GM18870 (cell line): ENCODE data around the gene HDLBP.
"Not testable (repeated sequence)": the region's sequence is repeated elsewhere in the genome, so short reads cannot be mapped to it uniquely, and the experiment has no call there.

Experiments used
- ATAC-seq: cut with Tn5 transposase; IDR thresholded peaks from one replicate; pipeline ENCODE4 v1.9.1; 2021; ENCODE audit warnings: moderate library complexity; ENCODE audit not compliant: unreplicated experiment

Gene HDLBP

DNA sequence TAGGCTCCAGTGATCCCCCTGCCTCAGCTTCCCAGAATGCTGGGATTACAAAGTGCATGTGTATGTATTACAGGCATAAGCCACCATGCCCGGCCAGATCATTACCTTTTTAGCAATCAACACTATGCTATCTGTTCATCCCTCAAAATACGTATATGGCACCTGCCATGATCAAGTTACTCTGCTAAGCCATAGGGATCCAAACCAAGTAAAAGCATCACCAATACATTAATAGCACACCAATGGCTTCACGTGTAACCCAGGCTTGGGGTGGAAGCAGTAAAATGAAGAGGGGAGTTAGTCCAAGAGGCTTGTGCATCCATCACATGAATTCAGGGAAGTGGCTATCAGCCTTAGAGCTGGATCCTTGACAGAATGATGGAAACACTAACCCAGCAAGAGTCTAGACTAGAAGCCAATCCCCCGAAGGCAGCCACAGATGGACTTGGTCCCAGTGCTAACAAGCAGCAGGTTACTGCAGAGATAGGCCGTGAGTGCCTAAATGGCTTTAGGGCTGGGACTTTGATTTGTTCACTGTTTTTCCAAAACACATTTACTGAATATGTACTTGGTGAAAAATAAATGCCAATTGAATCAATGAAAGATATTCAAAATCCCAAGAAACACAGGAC, 11.3 kb downstream of the HDLBP start:
- ATAC-seq: no peak

DNA sequence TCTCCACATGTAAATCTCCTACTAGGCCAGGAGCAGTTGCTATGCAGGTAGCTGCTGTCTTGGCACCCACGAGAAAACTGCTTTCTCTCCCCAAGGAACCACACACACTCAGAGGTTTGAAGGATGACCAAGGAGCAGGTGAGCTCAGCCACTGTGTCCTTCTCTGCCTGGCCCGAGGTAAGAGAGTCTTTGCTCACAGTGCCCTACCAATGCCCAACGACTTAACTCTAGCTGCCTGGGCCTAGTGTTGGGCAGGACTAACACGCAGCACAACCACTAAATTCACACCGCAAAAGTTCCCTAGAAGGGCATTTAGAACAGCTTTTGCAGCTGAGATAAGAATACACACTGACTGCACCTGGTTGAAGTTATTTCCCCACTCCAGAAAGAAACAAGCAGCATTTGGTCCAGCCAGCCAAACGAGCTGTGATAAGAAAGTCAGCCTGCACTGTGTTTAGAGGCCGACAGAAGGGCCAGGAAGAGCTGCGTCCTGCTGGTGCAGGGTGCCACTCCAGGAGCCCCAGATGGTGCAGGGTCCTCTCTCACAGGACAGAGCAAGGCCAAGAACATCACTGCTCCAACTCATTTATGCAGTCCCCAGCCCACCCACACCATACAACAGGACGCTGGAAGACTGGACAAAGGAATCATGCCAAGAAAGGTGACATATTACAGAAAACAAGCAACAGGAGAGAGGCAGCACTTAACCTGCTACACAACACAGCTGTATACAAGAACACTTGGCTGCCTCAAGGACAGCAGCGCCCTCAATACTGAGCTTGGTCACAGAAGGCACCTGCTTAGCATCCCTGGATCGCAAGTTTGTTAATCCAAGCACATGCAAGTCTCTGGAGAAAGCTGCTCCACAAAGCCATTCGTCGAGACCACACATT, 12.5 kb downstream of the HDLBP start:
- no peak for ATAC-seq

DNA sequence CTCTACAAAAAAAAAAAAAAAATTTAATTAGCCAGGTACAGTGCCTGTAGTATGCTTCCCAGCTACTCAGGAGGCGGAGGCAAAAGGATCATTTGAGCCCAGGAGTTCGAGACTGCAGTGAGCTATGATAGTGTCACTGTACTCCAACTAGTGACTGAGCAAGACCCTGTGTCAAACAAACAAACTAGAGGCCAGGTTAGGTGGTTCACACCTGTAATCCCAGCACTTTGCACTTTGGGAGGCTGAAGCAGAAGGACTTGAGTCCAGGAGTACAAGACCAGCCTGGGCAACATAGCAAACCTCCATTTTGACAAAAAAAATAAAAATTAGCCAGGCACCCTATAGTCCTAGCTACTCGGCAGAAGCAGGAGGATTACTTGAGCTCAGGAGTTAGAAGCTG, 13.4 kb downstream of the HDLBP start:
- ATAC-seq: no peak

DNA sequence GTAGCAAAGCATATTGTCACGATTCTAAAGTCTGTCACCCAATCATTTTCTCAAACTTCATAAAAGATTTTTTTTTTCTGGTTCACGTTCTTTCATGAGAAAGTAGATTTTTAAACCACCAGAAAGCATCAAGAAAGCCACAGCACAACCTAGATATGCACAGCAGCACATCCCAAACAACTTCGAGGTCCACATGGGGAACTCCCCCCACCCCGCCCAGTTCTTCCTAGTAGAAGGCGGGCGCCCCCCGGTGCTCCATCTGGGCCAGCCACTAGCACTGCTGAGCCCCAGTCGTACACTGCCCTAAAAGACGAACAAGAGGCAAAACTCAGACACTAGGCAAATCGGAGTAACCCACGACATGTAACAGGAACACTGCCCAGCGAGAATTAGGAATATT, 15.5 kb downstream of the HDLBP start:
- no peak for ATAC-seq

DNA sequence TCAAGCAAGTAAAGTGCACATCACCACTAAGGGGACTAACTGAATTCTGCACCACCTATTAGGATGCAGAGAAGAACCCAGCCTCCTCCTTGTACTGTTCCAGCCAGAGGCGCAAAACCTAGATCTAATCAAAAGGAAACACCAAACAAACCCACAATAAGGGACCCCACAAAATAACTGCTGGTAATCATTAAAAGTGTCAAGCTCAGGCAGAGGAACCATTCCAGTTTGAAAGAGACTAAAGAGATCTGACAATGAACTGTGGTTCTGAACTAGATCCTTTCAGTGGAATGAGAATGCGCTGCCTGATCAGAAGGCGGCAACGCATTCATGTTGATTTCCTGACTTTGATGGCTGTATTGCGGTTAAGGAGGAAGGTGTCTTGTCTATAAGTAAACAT, 16.8 kb downstream of the HDLBP start:
- no peak for ATAC-seq

DNA sequence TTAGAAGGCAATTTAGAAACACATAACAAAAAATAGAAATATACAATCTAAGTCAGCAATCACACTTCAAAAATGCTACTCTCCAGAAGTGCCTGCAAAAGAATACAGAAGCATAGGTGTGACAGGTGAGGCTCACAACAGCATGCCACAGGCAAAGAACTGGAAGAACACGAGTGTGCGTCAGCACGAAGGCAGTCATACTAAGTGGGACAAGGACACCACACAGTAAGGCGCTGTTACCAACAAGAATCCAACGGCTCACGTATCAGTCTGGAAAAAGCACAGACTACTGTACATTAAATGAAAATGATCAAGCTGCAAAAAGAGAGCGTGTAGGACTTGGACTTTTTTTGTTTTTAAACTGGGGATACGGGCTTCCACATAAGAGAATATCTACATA, 18.7 kb downstream of the HDLBP start:
- no peak for ATAC-seq

DNA sequence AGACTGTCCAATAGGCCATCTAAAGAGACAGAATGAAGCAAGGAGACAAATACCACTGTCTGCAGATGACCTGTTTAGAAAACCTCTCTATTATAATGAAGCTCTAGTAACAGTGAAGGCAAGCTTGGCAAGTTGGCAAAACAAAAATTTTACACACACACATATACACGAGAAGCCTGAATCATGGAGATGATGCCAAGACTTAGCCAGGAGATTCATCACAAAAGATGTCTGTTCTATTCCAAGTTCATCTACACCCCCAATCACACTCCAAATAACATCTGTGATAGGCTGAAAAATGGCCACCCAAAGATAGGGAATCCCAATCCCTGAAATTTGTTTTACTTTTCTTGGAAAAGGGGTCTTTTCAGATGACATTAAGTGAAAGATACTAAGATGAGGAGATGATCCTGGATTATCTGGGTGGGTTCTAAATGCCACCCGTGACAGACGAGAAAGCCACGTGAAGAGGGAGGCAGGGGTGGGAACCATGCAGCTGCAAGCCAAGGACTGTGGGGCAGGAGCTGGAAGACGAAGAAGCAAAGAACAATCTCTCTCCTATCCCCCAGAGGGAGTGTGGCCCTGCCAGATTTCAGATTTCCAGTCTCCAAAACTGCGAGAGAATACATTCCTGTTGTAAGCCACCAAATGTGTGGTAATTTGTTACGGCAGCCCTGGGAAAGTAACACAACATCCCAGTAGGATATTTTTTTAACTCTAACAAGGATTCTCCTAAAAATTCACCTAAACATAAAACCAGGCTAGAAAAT, 20.0 kb downstream of the HDLBP start:
- ATAC-seq: no peak

DNA sequence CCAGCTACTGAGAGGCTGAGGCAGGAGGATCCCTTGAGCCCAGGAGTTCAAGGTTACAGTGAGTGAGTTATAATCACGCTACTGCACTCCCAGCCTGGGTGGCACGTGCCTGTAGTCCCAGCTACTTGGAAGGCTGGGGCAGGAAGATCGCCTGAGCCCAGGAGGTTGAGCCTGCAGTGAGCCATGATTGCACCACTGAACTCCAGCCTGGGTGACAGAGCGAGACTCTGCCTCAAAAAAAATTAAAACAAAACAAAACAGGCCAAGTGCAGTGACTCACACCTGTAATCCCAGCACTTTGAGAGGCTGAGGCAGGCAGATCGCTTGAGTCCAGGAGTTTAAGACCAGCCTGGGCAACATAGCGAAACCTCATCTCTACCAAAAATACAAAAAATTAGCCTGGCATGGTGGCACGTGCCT, 22.1 kb downstream of the HDLBP start:
- not testable (repeated sequence) for ATAC-seq

DNA sequence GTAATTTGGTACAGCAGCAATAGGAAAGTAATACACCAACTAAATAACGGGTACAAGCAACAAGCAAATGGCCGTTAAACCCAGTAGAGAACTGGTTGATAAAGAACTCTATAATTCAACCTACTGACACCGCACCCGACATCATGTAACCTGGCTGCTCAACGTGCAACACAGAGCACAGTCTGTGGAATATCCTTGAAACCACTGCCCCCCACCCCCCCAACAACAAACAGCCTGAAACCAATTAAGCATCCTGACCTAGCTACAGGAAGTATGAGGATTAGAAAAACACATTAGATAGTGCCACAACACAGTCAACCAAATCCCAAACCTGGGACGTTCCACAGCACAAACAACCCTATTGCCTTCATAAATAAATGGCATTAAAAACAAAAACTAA, 23.5 kb downstream of the HDLBP start:
- ATAC-seq: no peak

DNA sequence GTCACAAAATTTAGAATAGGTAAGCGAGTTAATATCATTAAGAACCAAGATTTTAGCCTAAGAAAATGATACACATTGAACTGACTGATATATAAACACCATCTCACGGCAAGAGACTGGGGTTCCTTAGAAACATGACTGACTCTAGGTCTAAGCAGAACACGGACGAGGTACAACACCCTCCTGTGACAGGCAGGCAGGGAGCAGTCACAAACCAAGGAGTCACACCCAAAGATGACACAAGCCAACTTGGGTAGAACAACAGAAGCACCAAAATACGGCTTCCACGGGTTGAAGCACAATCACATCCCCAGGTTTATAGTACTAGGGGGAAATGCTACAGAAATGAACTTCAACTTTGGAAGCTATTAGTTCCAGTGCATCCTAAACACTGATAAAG, 24.3 kb downstream of the HDLBP start:
- ATAC-seq: no peak

DNA sequence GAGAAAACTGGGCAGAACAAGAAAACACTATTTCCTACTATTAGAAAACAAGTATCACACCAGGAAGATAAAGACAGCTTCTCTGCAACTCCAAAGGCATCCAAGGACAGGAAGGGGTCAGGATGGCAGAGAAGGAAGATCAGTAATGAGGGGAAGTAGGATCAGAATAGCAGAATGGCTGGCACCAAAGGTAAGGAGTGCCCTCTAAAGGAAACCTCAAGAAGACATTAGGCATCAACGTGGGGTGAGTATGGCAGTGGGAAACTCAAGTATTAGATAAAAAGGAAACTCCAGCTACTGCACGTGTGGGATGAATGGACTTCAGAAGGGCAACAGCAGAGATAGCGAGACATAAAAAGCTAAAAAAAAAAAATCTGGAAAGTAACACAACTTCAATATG, 25.9 kb downstream of the HDLBP start:
- no peak for ATAC-seq

DNA sequence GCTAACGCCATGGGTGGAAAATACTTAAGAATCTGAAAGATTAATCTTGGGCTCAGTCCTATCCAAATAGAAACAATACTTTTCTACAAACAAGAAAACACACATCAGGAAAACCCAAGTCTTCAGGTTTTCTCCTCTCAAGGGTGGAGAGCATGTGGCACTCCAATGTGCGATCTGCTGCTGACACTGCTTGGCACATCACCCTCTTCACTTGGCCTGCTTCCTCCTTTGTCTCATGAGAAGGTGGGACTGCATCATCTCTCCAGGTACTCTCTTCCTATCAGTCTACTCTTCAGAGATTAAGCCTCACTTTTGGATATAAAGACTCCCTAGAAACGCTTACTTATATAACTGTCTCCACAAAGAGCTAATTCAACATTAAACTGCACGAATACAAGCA, 26.4 kb downstream of the HDLBP start:
- ATAC-seq: no peak

DNA sequence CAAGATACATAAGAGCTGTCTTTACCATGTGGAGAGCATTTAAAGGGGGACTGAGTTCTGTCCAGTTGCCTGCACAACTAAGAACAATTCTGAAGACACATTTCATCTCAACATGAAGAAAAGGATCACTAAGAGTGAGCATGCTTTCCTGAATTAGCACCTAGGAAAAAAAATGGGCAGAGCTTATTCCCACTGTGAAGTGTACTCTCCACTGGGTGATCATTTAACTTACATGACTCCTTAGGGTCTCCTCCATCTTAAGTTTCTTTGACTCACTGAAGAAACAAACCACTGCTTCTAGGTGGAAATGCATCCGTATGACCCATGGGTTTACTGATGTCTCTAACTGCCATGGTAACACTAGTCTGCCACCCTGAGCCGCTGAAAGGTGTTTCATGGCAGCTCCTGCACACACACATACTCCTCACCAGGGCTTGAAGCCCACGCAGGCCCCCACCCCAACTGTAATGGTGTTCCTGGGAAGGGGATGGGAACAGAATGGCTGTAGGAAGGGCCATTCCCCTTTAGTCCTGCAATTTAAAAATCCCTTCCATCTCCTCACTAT, 27.1 kb downstream of the HDLBP start:
- ATAC-seq: no peak

DNA sequence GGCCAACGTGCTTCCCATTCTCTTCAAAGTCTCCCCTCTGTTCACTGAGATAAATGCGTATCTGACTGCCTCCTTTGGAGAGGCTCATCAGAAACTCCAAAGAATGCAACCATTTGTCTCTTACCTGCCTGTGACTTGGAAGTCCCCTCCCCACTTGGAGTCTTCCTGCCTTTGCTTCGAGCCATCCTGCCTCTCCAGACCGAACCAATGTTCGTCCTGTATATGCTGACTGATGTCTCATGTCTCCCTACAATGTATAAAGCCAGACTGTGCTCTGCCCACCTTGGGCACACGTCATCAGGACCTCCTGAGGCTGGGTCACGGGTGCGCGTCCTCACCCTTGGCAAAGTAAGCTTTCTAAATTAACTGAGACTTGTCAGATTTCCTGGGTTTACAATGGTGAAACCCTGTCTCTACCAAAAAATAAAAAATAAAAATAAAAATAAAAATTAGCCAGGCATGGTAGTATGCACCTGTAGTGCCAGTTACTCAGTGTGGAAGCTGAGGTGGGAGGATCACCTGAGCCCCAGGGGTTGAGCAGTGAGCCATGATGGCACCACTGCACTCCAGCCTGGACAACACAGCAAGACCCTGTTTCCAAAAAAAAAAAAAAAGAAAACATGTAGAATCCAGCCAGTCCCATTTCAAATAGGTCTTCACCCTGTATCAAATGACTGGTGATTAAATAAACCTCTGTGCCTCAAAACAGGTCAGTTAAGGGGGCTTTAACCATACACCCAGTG, 29.0 kb downstream of the HDLBP start:
- ATAC-seq: no peak

DNA sequence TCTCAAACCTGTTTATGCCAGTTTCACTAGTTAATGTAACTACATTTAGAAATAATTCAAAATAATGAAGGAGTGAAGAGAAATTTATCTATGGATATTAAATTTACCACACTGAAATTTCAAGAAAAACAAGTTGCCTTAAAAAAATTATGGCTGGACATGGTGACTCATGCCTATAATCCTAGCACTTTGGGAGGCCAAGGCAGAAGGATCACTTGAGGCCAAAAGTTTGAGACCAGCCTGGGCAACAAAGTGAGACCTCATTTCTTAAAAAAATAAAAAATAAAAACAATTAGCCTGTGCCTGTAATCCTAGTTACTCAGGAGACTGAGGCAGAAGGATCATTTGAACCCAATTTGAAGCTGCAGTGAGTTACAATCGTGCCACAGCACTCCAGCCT, 29.9 kb downstream of the HDLBP start:
- ATAC-seq: no peak

DNA sequence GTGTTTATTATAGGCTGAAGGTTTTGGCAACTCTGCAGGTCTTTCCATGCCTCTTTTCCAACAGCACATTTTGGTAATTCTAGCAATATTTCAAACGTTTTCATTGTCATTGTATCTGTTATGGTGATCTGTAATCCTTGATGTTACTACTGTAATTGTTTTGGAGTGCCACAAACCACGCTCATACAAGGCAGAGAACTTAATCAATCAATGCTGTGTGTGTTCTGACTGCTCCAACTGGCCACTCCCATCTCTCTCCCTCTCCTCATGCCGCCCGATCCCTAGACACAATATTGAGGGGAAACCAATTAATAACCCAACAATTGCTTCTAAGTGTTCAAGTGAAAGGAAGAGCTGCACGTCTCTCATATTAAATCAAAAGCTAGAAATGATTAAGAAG, 32.9 kb downstream of the HDLBP start:
- ATAC-seq: no peak

DNA sequence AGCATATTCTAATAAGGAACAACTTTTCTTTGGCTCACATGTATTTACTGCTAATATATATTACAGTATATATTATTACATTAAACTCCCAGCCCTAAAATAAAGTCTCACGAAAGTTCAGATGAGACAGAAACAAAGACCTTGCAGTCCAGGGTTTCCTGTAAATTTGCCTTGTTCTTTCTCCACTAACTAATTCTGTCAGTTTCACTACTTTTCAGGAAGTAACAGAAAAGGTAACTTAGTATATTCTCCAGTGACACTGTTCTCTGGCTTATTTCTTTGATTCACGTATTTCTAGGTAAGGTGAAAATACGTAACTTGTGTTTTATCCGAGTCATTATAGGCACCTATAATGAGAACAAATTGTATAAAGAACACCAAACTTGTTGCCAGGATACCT, 35.2 kb downstream of the HDLBP start:
- no peak for ATAC-seq

DNA sequence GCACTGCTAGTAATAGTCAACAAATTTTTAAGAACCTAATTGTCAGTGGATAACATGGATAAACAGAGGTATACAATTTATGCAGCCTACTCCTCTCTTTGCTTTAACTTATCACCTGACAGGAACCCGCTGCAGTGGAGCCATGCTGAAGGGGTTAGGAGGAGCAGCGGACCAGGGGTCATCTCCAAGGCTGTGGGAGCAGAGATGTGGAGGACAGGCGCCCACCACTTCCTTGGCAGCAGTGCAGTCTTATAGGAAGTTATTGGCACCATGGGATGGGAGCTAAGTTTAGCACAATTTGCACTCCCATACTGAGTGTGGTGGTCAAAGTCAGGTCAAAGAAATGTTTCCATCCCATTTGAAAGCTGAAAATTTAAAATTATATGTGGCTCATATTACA, 35.6 kb downstream of the HDLBP start:
- ATAC-seq: no peak

DNA sequence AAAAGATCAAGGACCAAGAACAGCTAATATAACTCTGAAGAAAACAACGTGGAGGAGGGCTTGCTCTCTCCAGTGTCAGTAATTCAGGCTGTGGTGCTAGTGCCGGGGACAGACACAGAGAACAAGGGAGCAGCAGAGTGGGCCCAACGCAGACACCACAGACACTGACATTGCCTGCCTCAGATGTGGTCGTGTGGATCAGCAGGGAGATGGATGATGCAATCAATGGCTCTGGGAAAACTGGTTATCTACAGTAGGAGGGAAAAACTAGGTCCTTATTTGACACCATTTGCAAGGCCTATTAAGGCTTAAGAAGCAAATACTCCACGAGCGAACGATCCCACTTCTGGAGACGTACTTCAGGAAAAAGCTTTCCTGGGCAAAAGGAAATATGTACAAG, 36.1 kb downstream of the HDLBP start:
- no peak for ATAC-seq

DNA sequence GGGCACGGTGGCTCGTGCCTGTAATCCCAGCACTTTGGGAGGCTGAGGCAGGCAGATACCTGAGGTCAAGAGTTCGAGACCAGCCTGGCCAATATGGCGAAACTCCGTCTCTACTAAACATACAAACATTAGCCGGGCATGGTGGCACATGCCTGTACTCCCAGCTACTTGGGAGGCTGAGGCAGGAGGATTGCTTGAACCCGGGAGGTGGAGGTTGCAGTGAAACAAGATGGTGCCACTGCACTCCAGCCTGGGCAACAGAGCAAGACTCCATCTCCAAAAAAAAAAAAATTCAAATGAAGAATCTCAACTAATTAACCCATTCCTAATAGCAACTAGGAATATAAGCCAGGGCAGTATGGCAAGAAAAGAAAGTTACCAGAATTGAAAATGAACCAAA, 37.2 kb downstream of the HDLBP start:
- not testable (repeated sequence) for ATAC-seq

DNA sequence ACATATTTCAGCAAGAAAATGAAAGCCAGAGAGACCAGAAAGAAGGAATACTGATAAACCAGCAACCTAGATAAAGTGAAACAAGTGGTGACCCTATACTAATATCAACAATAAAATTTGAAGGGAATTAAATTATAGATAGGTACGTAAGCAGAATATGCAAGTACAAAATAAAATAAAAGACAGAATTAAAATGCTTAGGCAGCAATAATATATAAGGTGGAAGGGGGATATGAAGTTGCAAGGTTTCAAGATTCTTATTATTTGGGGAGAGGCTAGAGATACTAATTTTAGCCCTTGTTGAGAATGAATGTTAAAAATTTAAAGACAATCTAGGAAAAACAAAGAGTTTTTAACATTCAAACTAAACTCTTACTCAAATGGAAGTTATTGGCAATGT, 39.6 kb downstream of the HDLBP start:
- ATAC-seq: no peak
